Common myeloid progenitor, CD34-positive (primary cell): Measurements from ENCODE around the gene TEAD1.

ENCODE experiments used
- CTCF ChIA-PET: fragments of 350-600 bp; sonication (Branson Sonifier 250); formaldehyde crosslinking; loops from one replicate; lab custom pipeline; 2021; ENCODE audit warnings: antibody characterized with exemption; lab: Charles Lee
- POLR2A ChIA-PET: fragments of 350-600 bp; sonication (Branson Sonifier 250); formaldehyde crosslinking; loops from one replicate; lab custom pipeline; 2021; ENCODE audit warnings: antibody characterized with exemption; lab: Charles Lee
- DNase-seq, 3 donors: peaks; one replicate each; pipeline versions ENCODE4 v3.0.0 to v3.0.0-alpha.2; 2013
- H3K27ac ChIP-seq, 2 experiments: 1 replicate in 1 of 2; 2 replicates in 1 of 2; pipeline ENCODE4 v1.7.0; 2013; ENCODE audit warnings: inconsistent platforms in 2 of 2, low read length in 2 of 2, mild to moderate bottlenecking in 2 of 2, low read depth in 1 of 2, moderate library complexity in 1 of 2; ENCODE audit not compliant: severe bottlenecking in 2 of 2, insufficient read depth in 1 of 2, poor library complexity in 1 of 2
- H3K27me3 ChIP-seq, 5 experiments: replicated peaks in 2 of 5; 1 replicate in 3 of 5; 2 replicates in 2 of 5; pipeline versions ENCODE4 v1.6.1 to v1.7.0; 2013; ENCODE audit warnings: low read length in 4 of 5, mild to moderate bottlenecking in 2 of 5, moderate library complexity in 2 of 5, inconsistent platforms in 1 of 5; ENCODE audit not compliant: insufficient read depth in 5 of 5, control insufficient read depth in 4 of 5
- H3K36me3 ChIP-seq, 4 experiments: 1 replicate in 2 of 4; 2 replicates in 2 of 4; pipeline versions ENCODE4 v1.6.1 to v1.7.0; 2013; ENCODE audit warnings: low read length in 3 of 4, control low read depth in 1 of 4, mild to moderate bottlenecking in 1 of 4; ENCODE audit not compliant: control insufficient read depth in 4 of 4, insufficient read depth in 4 of 4
- H3K4me1 ChIP-seq, 4 experiments: 1 replicate in 3 of 4; 2 replicates in 1 of 4; pipeline versions ENCODE4 v1.6.1 to v1.7.1; 2013; ENCODE audit warnings: low read length in 3 of 4, mild to moderate bottlenecking in 3 of 4, control low read depth in 1 of 4, inconsistent platforms in 1 of 4, moderate library complexity in 1 of 4; ENCODE audit not compliant: control insufficient read depth in 4 of 4, insufficient read depth in 4 of 4; ENCODE audit errors: control extremely low read depth in 1 of 4
- H3K4me3 ChIP-seq, 7 experiments: 1 replicate in 4 of 7; 2 replicates in 3 of 7; pipeline versions ENCODE4 v1.5.1 to v1.7.0; 2013; ENCODE audit warnings: mild to moderate bottlenecking in 7 of 7, low read length in 6 of 7, moderate library complexity in 6 of 7, inconsistent platforms in 2 of 7, low read depth in 2 of 7, control low read depth in 1 of 7; ENCODE audit not compliant: insufficient read depth in 4 of 7, control insufficient read depth in 1 of 7; ENCODE audit errors: extremely low read depth in 1 of 7
- H3K9me3 ChIP-seq, 5 experiments: 1 replicate in 4 of 5; 2 replicates in 1 of 5; pipeline versions ENCODE4 v1.6.1 to v1.7.1; 2013; ENCODE audit warnings: low read length in 4 of 5, mild to moderate bottlenecking in 2 of 5, inconsistent platforms in 1 of 5, low read depth in 1 of 5, moderate library complexity in 1 of 5; ENCODE audit not compliant: control insufficient read depth in 4 of 5, insufficient read depth in 2 of 5; ENCODE audit errors: control extremely low read depth in 1 of 5
- WGBS: methylation state at CpG from one replicate; pipeline ENCODE4 v1.1.5; 2013; ENCODE audit not compliant: insufficient coverage; 5-methylcytosine and 5-hydroxymethylcytosine counted together

TEAD1 gene

GRCh38 chr11:12768726-12769673 lies 94.8 kb downstream of the TEAD1 start:
- Histone ChIP-seq H3K27ac (no peak overlapping the region), H3K4me1 (peaks cover 0 to 10% (median 9%) of the 10 kb centered on the region in 4 experiments), H3K27me3 (peaks cover 0 to 28% (median 6%) of the 10 kb centered on the region in 5 experiments), H3K9me3 (peaks cover 0 to 1% (median 0%) of the 10 kb centered on the region in 5 experiments), H3K4me3 (no peak overlapping the region), H3K36me3 (no peaks in the 10 kb centered on the region)
- CTCF ChIA-PET = interaction anchor here (0.9 kb wide), 1 partner anchor 170 kb away, joined by 3 read pairs; no protein-coding TSS in a partner anchor
- WGBS = 81% methylated on average over 6 of the region's 7 CpGs
- POLR2A ChIA-PET = no interaction called here
- no peak for DNase-seq

GRCh38 chr11:12769834-12770345 lies 95.7 kb downstream of the TEAD1 start:
- Histone ChIP-seq H3K9me3 (peaks cover 0 to 1% (median 0%) of the 10 kb centered on the region in 5 experiments), H3K36me3 (no peaks in the 10 kb centered on the region), H3K4me3 (no peak overlapping the region), H3K4me1 (peaks cover 0 to 10% (median 9%) of the 10 kb centered on the region in 4 experiments), H3K27ac (no peak overlapping the region), H3K27me3 (peaks cover 0 to 27% (median 3%) of the 10 kb centered on the region in 5 experiments)
- CTCF ChIA-PET = interaction anchor here (0.9 kb wide), 1 partner anchor 171 kb away, joined by 3 read pairs; no protein-coding TSS in a partner anchor
- peak; percentile 19 to 40 (median 37) for DNase-seq
- POLR2A ChIA-PET = no interaction called here
- 45% methylated on average over 3 of the region's 3 CpGs for WGBS

GRCh38 chr11:12770435-12770834 lies 96.2 kb downstream of the TEAD1 start:
- ChIA-PET POLR2A (no interaction called here), CTCF (no interaction called here)
- peaks cover 0 to 1% (median 0%) of the 10 kb centered on the region in 5 experiments for H3K9me3 ChIP-seq
- peaks cover 0 to 10% (median 9%) of the 10 kb centered on the region in 4 experiments for H3K4me1 ChIP-seq
- WGBS = no CpG with 5 or more reads among the region's 1 CpG
- DNase-seq = no peak
- no peak overlapping the region for H3K4me3 ChIP-seq
- peaks cover 0 to 28% (median 3%) of the 10 kb centered on the region in 5 experiments for H3K27me3 ChIP-seq
- H3K27ac ChIP-seq = no peak overlapping the region
- H3K36me3 ChIP-seq = no peaks in the 10 kb centered on the region

- DNase-seq = no peak
- Histone ChIP-seq H3K36me3 (no peaks in the 10 kb centered on the region), H3K4me1 (peaks cover 0 to 10% (median 9%) of the 10 kb centered on the region in 4 experiments), H3K27ac (no peak overlapping the region), H3K4me3 (no peak overlapping the region), H3K9me3 (peaks cover 0 to 1% (median 0%) of the 10 kb centered on the region in 5 experiments), H3K27me3 (peaks cover 0 to 28% (median 3%) of the 10 kb centered on the region in 5 experiments)
- ChIA-PET CTCF (no interaction called here), POLR2A (no interaction called here)
- 97% methylated on average over 8 of the region's 8 CpGs for WGBS
These were observed 96.9 kb downstream of the TEAD1 start for GRCh38 chr11:12770966-12771597.

GRCh38 chr11:12771875-12772274 lies 97.7 kb downstream of the TEAD1 start:
- Histone ChIP-seq H3K27ac (no peak overlapping the region), H3K27me3 (peaks cover 0 to 26% (median 3%) of the 10 kb centered on the region in 5 experiments), H3K36me3 (no peaks in the 10 kb centered on the region), H3K4me3 (no peak overlapping the region), H3K9me3 (peaks cover 0 to 1% (median 0%) of the 10 kb centered on the region in 5 experiments), H3K4me1 (peaks cover 0 to 10% (median 9%) of the 10 kb centered on the region in 4 experiments)
- no peak for DNase-seq
- 71% methylated on average over 1 of the region's 2 CpGs for WGBS
- POLR2A ChIA-PET = no interaction called here
- CTCF ChIA-PET = no interaction called here

GRCh38 chr11:12772324-12772723 lies 98.1 kb downstream of the TEAD1 start:
- POLR2A ChIA-PET = no interaction called here
- 83% methylated on average over 1 of the region's 1 CpG for WGBS
- Histone ChIP-seq H3K27me3 (peaks cover 0 to 26% (median 3%) of the 10 kb centered on the region in 5 experiments), H3K4me1 (peaks cover 0 to 10% (median 9%) of the 10 kb centered on the region in 4 experiments), H3K9me3 (peaks cover 0 to 1% (median 0%) of the 10 kb centered on the region in 5 experiments), H3K27ac (no peak overlapping the region), H3K36me3 (no peaks in the 10 kb centered on the region), H3K4me3 (no peak overlapping the region)
- CTCF ChIA-PET = no interaction called here
- DNase-seq = no peak
